BE2C (cell line): ENCODE measurements around the gene MYLK.
A peak's percentile ranks its signal among the peaks of the same experiment; 100 is the strongest.

Experiments
- DNase-seq: peaks from one replicate; pipeline ENCODE4 v3.0.0-alpha.2; 2020
- H3K27me3 ChIP-seq: fragments of 250-450 bp; sonication (Bioruptor Pico); 2 replicates; pipeline ENCODE4 v1.5.1; 2020; ENCODE audit warnings: mild to moderate bottlenecking
- H3K36me3 ChIP-seq: fragments of 250-450 bp; sonication (Bioruptor Pico); 2 replicates; pipeline ENCODE4 v1.5.1; 2020; ENCODE audit warnings: mild to moderate bottlenecking
- H3K4me1 ChIP-seq: fragments of 250-450 bp; sonication (Bioruptor Pico); 2 replicates; pipeline ENCODE4 v1.5.1; 2020
- H3K4me3 ChIP-seq: 2 replicates; pipeline ENCODE4 v1.5.1; 2011; ENCODE audit warnings: low read depth, low read length
- H3K9me3 ChIP-seq: fragments of 250-450 bp; sonication (Bioruptor Pico); 2 replicates; pipeline ENCODE4 v1.5.1; 2020
- CTCF ChIP-seq: IDR thresholded peaks from 2 replicates; pipeline ENCODE4 v1.5.1; 2012; ENCODE audit warnings: mild to moderate bottlenecking, low read depth, low read length

The MYLK gene

DNA sequence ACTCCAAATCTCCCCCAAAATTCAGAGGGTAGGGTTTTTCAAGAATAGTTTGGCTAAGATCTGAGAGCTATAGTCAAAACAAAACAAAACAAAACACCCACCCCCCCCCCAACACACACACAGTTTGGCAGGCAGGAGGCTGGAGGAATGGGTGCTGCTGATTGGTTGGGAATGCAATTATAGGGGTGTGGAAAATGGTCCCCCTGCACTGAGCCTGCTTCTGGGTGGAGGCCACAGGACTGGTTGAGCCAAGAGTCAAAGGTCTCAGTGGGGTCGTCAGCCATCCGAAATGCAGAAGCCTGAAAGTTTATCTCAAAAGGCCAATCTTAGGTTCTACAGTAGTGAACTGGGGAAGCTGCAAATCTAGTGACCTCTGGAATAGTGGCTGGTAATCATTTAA lies 296.7 kb downstream of the MYLK start:
- Histone ChIP-seq H3K9me3 (peaks cover 14% of the 10 kb centered on the region), H3K4me3 (no peak overlapping the region), H3K4me1 (no peaks in the 10 kb centered on the region), H3K27me3 (no peaks in the 10 kb centered on the region), H3K36me3 (peaks cover 20% of the 10 kb centered on the region)
- DNase-seq, result no peak
- no peak for TF ChIP-seq CTCF

GRCh38 chr3:123586968-123587367 lies 297.2 kb downstream of the MYLK start:
- H3K9me3 ChIP-seq, result peaks cover 14% of the 10 kb centered on the region
- no peak overlapping the region; the same call in 1 of the 2 replicates for H3K4me3 ChIP-seq
- no peaks in the 10 kb centered on the region for H3K27me3 ChIP-seq
- H3K36me3 ChIP-seq, result peaks cover 19% of the 10 kb centered on the region
- no peak for DNase-seq
- H3K4me1 ChIP-seq, result no peaks in the 10 kb centered on the region
- no peak for TF ChIP-seq CTCF

- peaks cover 18% of the 10 kb centered on the region for H3K36me3 ChIP-seq
- H3K4me3 ChIP-seq, result peak overlapping the region; percentile 99
- H3K4me1 ChIP-seq, result no peaks in the 10 kb centered on the region
- H3K9me3 ChIP-seq, result peaks cover 8% of the 10 kb centered on the region
- no peaks in the 10 kb centered on the region for H3K27me3 ChIP-seq
- peak; percentile 68 for DNase-seq
- TF ChIP-seq CTCF, result no peak
These were observed 298.0 kb downstream of the MYLK start for GRCh38 chr3:123586131-123586530.

DNA sequence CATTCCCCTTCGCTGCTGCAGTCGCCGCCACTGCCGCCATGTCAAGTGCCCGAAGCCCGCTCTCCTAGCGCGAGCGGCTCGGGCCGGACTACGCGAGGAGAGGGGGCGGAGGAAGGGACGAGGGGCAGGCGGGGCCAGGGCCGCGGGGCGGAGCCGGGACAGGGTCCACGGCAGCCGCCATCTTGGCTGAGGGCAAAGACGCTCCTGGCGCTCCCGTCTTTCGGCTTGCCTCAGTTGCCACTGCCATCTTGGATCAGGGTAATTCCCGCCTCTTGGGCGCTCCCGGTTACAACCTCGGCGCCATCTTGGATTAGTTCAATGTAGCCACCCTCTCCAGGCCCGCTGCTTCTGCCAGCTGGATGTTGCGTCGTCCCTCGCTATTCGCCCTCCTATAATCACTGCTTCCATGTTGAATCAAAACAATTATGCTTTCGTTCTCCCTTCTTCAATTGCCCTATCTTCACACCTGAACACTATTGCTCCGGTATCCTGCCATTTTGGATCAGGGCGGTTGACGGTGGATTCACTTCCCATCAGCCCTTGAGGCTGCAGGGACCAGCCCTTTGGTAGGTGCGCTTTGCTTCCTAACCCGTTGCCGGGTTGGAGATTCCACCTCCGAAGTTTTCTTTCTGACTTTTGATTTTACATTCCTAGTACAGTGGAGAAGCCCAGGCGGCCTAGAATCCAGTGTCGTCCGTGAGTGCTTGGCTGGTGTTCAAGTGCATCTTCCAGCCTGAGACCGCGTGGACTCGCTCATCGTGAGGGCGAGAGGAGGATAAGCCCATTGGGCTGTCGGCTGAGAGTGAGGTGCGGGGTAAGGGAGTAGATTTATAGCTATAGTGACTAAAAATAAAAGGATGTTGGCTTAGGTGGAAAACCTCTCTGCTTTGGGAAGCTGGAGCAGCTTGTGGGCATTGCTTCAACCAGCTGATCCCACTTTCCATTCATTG lies 298.9 kb downstream of the MYLK start, which contains the start of gene HACD2:
Gene HACD2 (minus strand): TSS at position 66 of the 950 bp plus-strand sequence. CDS start 26 bp downstream, at position 40.
- Histone ChIP-seq H3K36me3 (peaks cover 13% of the 10 kb centered on the region), H3K4me1 (no peaks in the 10 kb centered on the region), H3K9me3 (no peaks in the 10 kb centered on the region), H3K27me3 (no peaks in the 10 kb centered on the region), H3K4me3 (peak within 1 kb of the TSS; percentile 99)
- no peak for TF ChIP-seq CTCF
- peak; percentile 98 for DNase-seq

DNA sequence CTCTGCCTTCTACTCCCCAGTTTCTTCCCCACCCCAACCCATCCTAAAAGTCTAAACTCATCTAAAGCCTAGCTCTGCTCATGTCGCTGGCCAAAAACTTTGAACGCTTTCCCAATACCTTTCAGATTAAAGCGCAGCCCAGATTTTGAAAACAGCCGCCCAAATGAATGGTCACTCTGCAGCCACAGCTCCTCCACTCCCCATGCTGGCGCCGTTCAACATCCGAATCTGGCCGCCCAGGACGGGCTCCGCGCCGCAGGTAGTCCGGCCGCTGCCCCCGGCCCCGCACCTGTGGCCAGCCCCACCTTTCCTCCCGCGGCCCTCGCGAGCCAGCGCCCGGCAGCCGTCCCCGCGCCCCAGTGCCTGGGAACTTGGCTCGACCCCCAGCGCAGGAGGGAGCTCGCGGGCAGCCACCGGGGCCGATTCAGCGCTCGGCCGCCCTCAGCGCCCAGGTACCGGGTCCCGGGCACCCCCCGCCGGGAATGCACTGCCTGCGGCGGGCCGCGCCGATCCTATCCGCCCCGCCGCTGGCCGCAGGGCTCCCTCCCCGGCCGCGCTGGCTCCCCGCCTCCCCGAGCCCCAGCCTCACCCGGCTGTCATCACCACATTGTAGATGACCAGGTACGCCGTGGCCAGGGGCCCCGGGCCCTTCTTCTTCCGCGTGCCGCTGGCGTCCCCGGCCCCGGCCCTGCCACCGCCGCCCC lies 299.7 kb downstream of the MYLK start:
- peak overlapping the region; percentile 99 for H3K4me3 ChIP-seq
- no peak for TF ChIP-seq CTCF
- no peak for DNase-seq
- H3K9me3 ChIP-seq, result no peaks in the 10 kb centered on the region
- H3K4me1 ChIP-seq, result no peaks in the 10 kb centered on the region
- peaks cover 13% of the 10 kb centered on the region for H3K36me3 ChIP-seq
- H3K27me3 ChIP-seq, result no peaks in the 10 kb centered on the region
